ENCODE measurements around the gene PIGBOS1. TPM values are rescaled to one million over a fixed set of nuclear protein-coding genes. Genes with fewer than 3 reads are reported as not detected.
"Not testable (repeated sequence)": the region's sequence is repeated elsewhere in the genome, so short reads cannot be mapped to it uniquely, and the experiment has no call there.

The PIGBOS1 gene
- polyA plus RNA-seq, 2 of the 4 experiments (the other 2 are of a cell fraction) = 33.5 to 42.3 TPM

- no peak for TF ChIP-seq CTCF (IDR thresholded peaks at IDR 0.05)
- TF ChIP-seq HEYL (CRISPR knock-in tag; IDR thresholded peaks at IDR 0.05) = no peak
Measured at GRCh38 chr15:55283379-55284147, 35.4 kb downstream of the PIGBOS1 start (continued).

DNA sequence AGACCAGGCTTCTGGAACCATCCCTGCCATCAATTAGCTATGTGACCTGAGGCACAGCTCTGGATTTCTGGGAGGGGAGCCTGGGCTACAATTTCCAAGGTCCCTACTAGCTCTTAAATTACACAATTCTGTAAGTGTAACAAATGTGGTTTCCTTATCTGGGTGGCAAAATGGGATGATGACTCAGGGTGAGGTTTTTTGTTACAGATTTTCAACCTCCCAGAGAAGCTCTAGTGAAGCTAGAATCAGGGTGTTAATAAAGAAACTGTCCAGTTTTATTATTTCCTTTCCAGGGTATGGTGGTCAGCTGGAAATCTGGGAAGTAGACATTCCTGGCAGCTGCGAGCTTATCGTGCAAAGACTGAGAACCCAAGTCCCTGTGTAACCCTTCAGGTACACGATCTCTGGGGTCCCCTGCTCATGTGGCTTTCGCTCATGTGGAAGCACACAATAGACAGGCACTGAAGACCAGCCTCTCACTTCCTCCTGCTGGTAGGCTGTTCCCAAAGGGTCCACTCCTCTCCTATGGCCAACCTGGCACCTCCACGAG, 36.6 kb downstream of the PIGBOS1 start:
- Histone ChIP-seq H3K27ac (no peak overlapping the region), H3K4me3 (no peak overlapping the region), H3K4me2 (no peak overlapping the region), H3K4me1 (peaks cover 13% of the 10 kb centered on the region), H3K9me3 (no peaks in the 10 kb centered on the region)
- POLR2A ChIA-PET = no interaction called here
- FAIRE-seq (no peak), ATAC-seq (no peak), DNase-seq (ENCODE audit: low read depth in 1 of 2, low spot score in 1 of 2) (no peak)
- 91% methylated on average over 5 of the region's 5 CpGs for WGBS (ENCODE audit: missing lambda C conversion rate)
- TF ChIP-seq EHMT2 (IDR thresholded peaks at IDR 0.05; ENCODE audit: low read depth) (no peak), HOXB13 (CRISPR knock-in tag; IDR thresholded peaks at IDR 0.05; ENCODE audit: low read depth) (no peak), POLR2AphosphoS2 (conservative IDR thresholded peaks at IDR 0.05; ENCODE audit: low read length) (no peak), CHD2 (IDR thresholded peaks at IDR 0.05; ENCODE audit: low read length, partially characterized antibody) (no peak), REST (IDR thresholded peaks at IDR 0.05) (no peak), CBX2 (IDR thresholded peaks at IDR 0.05; ENCODE audit: borderline replicate concordance, low read depth) (no peak)
- TF ChIP-seq, protein P1, sequence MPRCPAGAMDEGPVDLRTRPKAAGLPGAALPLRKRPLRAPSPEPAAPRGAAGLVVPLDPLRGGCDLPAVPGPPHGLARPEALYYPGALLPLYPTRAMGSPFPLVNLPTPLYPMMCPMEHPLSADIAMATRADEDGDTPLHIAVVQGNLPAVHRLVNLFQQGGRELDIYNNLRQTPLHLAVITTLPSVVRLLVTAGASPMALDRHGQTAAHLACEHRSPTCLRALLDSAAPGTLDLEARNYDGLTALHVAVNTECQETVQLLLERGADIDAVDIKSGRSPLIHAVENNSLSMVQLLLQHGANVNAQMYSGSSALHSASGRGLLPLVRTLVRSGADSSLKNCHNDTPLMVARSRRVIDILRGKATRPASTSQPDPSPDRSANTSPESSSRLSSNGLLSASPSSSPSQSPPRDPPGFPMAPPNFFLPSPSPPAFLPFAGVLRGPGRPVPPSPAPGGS (IDR thresholded peaks at IDR 0.05) = no peak
- CTCF ChIA-PET = interaction anchor here (0.8 to 3.9 kb wide), 6 partner anchors 9 to 65 kb away, joined by 3 to 16 read pairs (median 3); no protein-coding TSS in a partner anchor

DNA sequence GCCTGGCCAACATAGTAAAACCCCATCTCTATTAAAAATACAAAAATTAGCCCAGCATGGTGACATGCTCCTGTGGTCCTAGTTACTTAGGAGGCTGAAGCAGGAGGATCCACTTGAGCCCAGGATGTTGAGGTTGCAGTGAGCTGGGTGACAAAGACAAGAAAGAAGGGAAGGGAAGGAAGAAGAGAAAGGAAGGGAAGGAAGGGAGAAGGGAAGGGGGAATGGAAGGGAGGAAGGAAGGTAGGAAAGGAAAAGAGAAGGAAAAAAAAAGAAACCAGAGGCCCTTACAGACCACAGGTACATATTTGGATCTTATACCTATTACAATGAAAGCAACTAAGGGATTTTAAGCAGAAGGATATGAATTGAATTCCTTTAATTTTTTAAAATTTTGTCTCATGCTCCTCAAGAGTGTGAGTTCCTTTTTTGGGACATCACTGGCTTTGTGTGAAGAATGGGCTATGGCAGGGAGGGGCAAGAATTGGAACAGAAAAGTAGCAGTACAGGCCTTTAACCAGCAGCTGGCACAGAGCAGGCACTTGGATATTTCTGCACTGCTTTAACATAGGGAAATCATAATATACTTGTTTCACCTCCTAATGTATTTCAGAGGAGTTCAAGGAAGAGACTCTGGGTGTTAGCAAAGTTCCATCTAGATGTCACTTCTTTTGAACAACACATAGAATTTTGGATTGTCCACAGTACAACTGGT, 37.2 kb downstream of the PIGBOS1 start:
- H3K27ac ChIP-seq = no peak overlapping the region
- H3K9me3 ChIP-seq = no peaks in the 10 kb centered on the region
- ATAC-seq (peak in 1 of 2 experiments; percentile 59; a peak in 1 of 6 replicates), DNase-seq (ENCODE audit: low read depth in 1 of 2, low spot score in 1 of 2) (no peak), FAIRE-seq (no peak)
- H3K4me2 ChIP-seq = no peak overlapping the region
- peaks cover 13% of the 10 kb centered on the region for H3K4me1 ChIP-seq
- H3K4me3 ChIP-seq = no peak overlapping the region
- ChIA-PET POLR2A (no interaction called here), CTCF (interaction anchor here (0.7 to 3.9 kb wide), 6 partner anchors 10 to 64 kb away, joined by 3 to 16 read pairs (median 3); no protein-coding TSS in a partner anchor)
- TF ChIP-seq, protein P2, sequence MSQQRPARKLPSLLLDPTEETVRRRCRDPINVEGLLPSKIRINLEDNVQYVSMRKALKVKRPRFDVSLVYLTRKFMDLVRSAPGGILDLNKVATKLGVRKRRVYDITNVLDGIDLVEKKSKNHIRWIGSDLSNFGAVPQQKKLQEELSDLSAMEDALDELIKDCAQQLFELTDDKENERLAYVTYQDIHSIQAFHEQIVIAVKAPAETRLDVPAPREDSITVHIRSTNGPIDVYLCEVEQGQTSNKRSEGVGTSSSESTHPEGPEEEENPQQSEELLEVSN (IDR thresholded peaks at IDR 0.05; ENCODE audit: borderline replicate concordance, low read depth) = no peak
- TF ChIP-seq CBX8 (IDR thresholded peaks at IDR 0.05) (no peak), RCOR1 (IDR thresholded peaks at IDR 0.05; ENCODE audit: low read depth, low read length) (no peak), FOXS1 (CRISPR knock-in tag; IDR thresholded peaks at IDR 0.05) (no peak)

DNA sequence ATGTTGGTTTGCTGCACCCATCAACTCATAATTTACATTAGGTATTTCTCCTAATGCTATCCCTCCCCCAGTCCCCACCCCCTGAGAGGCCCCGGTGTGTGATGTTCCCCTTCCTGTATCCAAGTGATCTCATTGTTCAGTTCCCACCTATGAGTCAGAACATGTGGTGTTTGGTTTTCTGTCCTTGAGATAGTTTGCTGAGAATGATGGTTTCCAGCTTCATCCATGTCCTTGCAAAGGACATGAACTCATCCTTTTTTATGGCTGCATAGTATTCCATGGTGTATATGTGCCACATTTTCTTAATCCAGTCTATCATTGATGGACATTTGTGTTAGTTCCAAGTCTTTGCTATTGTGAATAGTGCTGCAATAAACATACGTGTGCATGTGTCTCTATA, 38.3 kb downstream of the PIGBOS1 start:
- DNase-seq (ENCODE audit: low read depth in 1 of 2, low spot score in 1 of 2); H3K4me3 ChIP-seq; H3K27ac ChIP-seq; H3K4me2 ChIP-seq; POLR2A ChIA-PET; FAIRE-seq; H3K9me3 ChIP-seq; ATAC-seq: not testable (repeated sequence)
- 88% methylated on average over 2 of the region's 2 CpGs for WGBS (ENCODE audit: missing lambda C conversion rate)
- CTCF ChIA-PET = interaction anchor here (1.0 to 3.9 kb wide), 2 partner anchors 11 to 63 kb away, joined by 4 to 16 read pairs; no protein-coding TSS in a partner anchor
- H3K4me1 ChIP-seq = peaks cover 13% of the 10 kb centered on the region

Measured in A549 (cell line).